ENCODE data around the gene LRFN5.

DNA sequence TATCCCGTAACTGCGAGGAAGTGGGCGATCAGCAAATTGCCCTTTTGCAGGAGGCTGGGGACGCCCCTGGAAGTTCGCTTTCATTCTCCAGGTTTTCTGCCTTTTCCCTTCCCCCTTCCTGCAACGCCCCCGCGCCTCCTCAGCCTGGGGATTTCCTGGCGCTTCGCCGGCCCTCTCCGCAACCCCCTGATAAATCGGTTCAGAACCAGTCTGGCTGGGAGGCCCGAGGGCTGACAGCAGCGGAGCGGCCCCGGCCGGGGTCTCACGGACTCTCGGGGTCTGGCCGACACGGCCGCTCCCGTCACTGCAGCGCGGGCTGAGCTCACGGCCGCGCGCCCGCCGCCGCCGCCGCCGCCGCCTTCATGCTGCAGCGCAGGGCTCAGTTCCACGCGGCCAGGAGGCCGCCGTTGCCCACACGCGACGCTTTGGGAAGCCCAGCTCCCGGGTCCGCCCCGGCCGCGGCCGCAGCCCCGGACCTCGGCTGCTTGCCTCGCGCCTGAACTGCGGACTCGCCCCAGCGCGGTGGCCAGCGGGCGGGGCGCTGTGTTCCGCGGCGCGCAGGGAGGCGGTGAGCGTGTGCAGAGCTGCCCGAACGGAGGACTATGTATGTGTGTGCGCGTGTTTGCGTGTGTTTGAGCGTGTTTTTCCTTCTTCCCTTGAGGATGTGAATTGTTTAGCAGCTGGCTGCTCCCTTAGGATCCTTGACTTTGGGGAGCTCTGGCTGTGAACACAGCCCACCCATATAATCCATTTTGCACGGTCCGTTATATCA lies at the start of gene LRFN5:
- TF ChIP-seq, protein P1, sequence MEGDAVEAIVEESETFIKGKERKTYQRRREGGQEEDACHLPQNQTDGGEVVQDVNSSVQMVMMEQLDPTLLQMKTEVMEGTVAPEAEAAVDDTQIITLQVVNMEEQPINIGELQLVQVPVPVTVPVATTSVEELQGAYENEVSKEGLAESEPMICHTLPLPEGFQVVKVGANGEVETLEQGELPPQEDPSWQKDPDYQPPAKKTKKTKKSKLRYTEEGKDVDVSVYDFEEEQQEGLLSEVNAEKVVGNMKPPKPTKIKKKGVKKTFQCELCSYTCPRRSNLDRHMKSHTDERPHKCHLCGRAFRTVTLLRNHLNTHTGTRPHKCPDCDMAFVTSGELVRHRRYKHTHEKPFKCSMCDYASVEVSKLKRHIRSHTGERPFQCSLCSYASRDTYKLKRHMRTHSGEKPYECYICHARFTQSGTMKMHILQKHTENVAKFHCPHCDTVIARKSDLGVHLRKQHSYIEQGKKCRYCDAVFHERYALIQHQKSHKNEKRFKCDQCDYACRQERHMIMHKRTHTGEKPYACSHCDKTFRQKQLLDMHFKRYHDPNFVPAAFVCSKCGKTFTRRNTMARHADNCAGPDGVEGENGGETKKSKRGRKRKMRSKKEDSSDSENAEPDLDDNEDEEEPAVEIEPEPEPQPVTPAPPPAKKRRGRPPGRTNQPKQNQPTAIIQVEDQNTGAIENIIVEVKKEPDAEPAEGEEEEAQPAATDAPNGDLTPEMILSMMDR (IDR thresholded peaks at IDR 0.05 in 2 of 3, conservative IDR thresholded peaks at IDR 0.05 in 1 of 3; ENCODE audit: control insufficient read depth in 2 of 3, extremely low read depth in 1 of 3, insufficient read depth in 1 of 3, low read depth in 3 of 3, low read length in 3 of 3) = no peak
- no peak for TF ChIP-seq RFX5 (IDR thresholded peaks at IDR 0.05; ENCODE audit: low read depth, low read length)
- no peak for TF ChIP-seq GATAD2B (conservative IDR thresholded peaks at IDR 0.05; ENCODE audit: low read depth)

Measured in GM12878 (cell line).